GM12878 (cell line): ENCODE data around the gene DENND1A.

ENCODE experiments used
- BCL11A ChIP-seq: IDR thresholded peaks from 2 replicates; pipeline ENCODE4 v1.6.1; 2011; ENCODE audit warnings: low read depth, low read length
- EZH2 ChIP-seq: IDR thresholded peaks from 2 replicates; pipeline ENCODE4 v1.6.1; 2012; ENCODE audit warnings: low read depth, mild to moderate bottlenecking, control low read depth, inconsistent platforms, low read length, borderline replicate concordance; ENCODE audit not compliant: control insufficient read depth
- NFYB ChIP-seq: IDR thresholded peaks from 2 replicates; pipeline ENCODE4 v1.6.1; 2011; ENCODE audit warnings: low read depth, mild to moderate bottlenecking, low read length, improper control_type of control experiment, moderate library complexity; ENCODE audit not compliant: insufficient read depth
- PML ChIP-seq: IDR thresholded peaks from 2 replicates; pipeline ENCODE4 v1.6.1; 2012; ENCODE audit warnings: low read length, inconsistent platforms
- RFX5 ChIP-seq: IDR thresholded peaks from 2 replicates; pipeline ENCODE4 v1.6.1; 2011; ENCODE audit warnings: low read depth, low read length, improper control_type of control experiment
- SRF ChIP-seq, 2 experiments: IDR thresholded peaks; 2 replicates each; pipeline ENCODE4 v1.6.1; 2011; ENCODE audit warnings: low read depth in 2 of 2, low read length in 2 of 2, mild to moderate bottlenecking in 1 of 2, moderate library complexity in 1 of 2
- TAF1 ChIP-seq: IDR thresholded peaks from 2 replicates; pipeline ENCODE4 v1.6.1; 2011; ENCODE audit warnings: mild to moderate bottlenecking, low read depth, low read length, borderline replicate concordance
- TF ChIP-seq, protein P1 (sequence below): IDR thresholded peaks from 2 replicates; pipeline ENCODE4 v1.6.1; 2011; ENCODE audit warnings: borderline replicate concordance, low read depth, mild to moderate bottlenecking, moderate library complexity, mixed read lengths, low read length; ENCODE audit not compliant: insufficient read depth; ENCODE audit errors: extremely low read length

GRCh38 chr9:123617286-123617685, 312.6 kb downstream of the DENND1A start:
- TF ChIP-seq BCL11A: no peak
- TF ChIP-seq, protein P1, sequence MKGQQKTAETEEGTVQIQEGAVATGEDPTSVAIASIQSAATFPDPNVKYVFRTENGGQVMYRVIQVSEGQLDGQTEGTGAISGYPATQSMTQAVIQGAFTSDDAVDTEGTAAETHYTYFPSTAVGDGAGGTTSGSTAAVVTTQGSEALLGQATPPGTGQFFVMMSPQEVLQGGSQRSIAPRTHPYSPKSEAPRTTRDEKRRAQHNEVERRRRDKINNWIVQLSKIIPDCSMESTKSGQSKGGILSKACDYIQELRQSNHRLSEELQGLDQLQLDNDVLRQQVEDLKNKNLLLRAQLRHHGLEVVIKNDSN: no peak
- no peak for TF ChIP-seq RFX5
- no peak for TF ChIP-seq NFYB
- no peak for TF ChIP-seq TAF1
- TF ChIP-seq SRF (IDR thresholded peaks at IDR 0.05; ENCODE audit: low read depth in 2 of 2, low read length in 2 of 2): no peak
- TF ChIP-seq EZH2: no peak
- TF ChIP-seq PML: no peak
